DND-41 (cell line): Measurements from ENCODE around the gene RPL23.

ENCODE experiments used
- EZH2 ChIP-seq: IDR thresholded peaks from 3 replicates; pipeline ENCODE4 v1.6.1; 2012; ENCODE audit warnings: borderline replicate concordance, low read depth, mild to moderate bottlenecking, moderate library complexity, low read length, inconsistent platforms; ENCODE audit not compliant: severe bottlenecking
- TF ChIP-seq, protein P1 (sequence below): IDR thresholded peaks from 2 replicates; pipeline ENCODE4 v1.5.1; 2012; ENCODE audit warnings: borderline replicate concordance, low read length, moderate library complexity, mild to moderate bottlenecking; ENCODE audit not compliant: poor library complexity, severe bottlenecking; ENCODE audit errors: extremely low read depth

DNA sequence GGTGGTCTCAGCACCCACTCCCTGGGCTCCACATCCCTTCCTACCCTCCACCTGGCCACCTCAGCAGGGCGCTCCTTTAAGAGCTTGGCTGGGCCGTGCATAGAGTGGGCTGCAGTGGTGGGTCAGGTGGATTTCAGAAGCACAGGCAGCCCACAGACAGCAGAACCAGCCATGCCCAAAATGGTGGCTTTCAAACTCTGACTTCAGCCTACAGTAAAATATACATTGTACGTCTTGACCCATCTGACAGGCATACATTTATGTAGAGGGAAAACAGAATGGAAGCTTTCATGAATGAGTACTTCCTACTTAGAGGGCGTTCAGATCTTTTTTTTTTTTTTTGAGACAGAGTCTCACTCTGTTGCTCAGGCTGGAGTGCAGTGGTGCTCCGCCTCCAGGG lies 45.9 kb upstream of the RPL23 start:
- no peak for TF ChIP-seq EZH2
- TF ChIP-seq, protein P1, sequence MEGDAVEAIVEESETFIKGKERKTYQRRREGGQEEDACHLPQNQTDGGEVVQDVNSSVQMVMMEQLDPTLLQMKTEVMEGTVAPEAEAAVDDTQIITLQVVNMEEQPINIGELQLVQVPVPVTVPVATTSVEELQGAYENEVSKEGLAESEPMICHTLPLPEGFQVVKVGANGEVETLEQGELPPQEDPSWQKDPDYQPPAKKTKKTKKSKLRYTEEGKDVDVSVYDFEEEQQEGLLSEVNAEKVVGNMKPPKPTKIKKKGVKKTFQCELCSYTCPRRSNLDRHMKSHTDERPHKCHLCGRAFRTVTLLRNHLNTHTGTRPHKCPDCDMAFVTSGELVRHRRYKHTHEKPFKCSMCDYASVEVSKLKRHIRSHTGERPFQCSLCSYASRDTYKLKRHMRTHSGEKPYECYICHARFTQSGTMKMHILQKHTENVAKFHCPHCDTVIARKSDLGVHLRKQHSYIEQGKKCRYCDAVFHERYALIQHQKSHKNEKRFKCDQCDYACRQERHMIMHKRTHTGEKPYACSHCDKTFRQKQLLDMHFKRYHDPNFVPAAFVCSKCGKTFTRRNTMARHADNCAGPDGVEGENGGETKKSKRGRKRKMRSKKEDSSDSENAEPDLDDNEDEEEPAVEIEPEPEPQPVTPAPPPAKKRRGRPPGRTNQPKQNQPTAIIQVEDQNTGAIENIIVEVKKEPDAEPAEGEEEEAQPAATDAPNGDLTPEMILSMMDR: no peak
